ENCODE measurements around the gene MRAP. TPM values are rescaled to one million over a fixed set of nuclear protein-coding genes. Genes with fewer than 3 reads are reported as not detected.

MRAP gene
- total RNA-seq, 3 donors from 2014 or later (not counting 1 experiment from before 2014, with no cell fraction given), result not detected

- Histone ChIP-seq H3K4me1 (ENCODE audit: control insufficient read depth, insufficient read depth, low read length) (no peaks in the 10 kb centered on the region), H3K9me3 (ENCODE audit: control insufficient read depth, insufficient read depth, low read length) (no peaks in the 10 kb centered on the region), H3K27me3 (ENCODE audit: control insufficient read depth, insufficient read depth, low read length) (no peaks in the 10 kb centered on the region), H3K27ac (ENCODE audit: low read length) (no peak overlapping the region), H3K36me3 (ENCODE audit: control insufficient read depth, insufficient read depth, low read length) (peaks cover 59% of the 10 kb centered on the region), H3K4me3 (ENCODE audit: low read length) (no peak overlapping the region)
- H3K36me3 Mint-ChIP-seq, result peaks cover 30% of the 10 kb centered on the region
- 100% methylated on average over 3 of the region's 3 CpGs for WGBS (ENCODE audit: insufficient coverage)
- no peak overlapping the region for H3K4me3 Mint-ChIP-seq
- no peaks in the 10 kb centered on the region for H3K27me3 Mint-ChIP-seq (ENCODE audit: low read depth in 2 of 2)
- ATAC-seq, result no peak
- H3K4me1 Mint-ChIP-seq, result peaks cover 0 to 9% of the 10 kb centered on the region in 2 donors
- no peak overlapping the region for H3K27ac Mint-ChIP-seq
- no peak for TF ChIP-seq CTCF (IDR thresholded peaks at IDR 0.05)
- no peak for DNase-seq
- intact Hi-C loops (cut with micrococcal nuclease), result loop anchor here (5.0 kb wide), 1 partner anchor 483 kb away; a partner anchor contains a TSS
- no peaks in the 10 kb centered on the region for H3K9me3 Mint-ChIP-seq
Measured at GRCh38 chr21:32329776-32330175, 31.1 kb downstream of the MRAP start.

DNA sequence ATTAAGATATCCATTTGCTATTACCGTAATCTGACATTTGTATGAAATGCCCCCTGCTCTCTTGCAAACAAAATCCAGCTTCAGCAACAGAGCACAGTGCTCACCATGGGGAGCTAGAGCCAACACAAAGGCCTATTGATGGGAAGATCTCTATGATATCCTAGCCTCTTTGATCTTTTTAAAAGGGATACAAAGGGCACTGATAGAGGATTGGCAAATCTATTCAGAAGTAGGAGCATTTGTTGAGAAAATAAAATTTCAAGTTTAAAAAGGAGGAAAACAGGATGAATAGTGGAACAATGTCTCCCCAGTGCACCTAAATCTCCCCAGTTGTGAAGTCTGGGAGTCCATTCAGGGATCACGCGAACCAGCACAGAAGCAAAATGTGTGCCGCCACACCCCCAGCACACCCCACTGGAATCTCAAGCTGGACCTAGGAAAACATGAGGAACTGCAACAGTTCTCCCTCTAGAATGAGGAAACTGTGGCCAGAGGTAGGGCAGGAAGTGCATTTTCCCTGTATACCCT lies 32.2 kb downstream of the MRAP start:
- intact Hi-C loops (cut with micrococcal nuclease), result loop anchor here (5.0 kb wide), 1 partner anchor 481 kb away; a partner anchor contains a TSS
- TF ChIP-seq CTCF (IDR thresholded peaks at IDR 0.05), result no peak
- H3K27ac ChIP-seq (ENCODE audit: low read length), result no peak overlapping the region
- peaks cover 63% of the 10 kb centered on the region for H3K36me3 ChIP-seq (ENCODE audit: control insufficient read depth, insufficient read depth, low read length)
- H3K9me3 ChIP-seq (ENCODE audit: control insufficient read depth, insufficient read depth, low read length), result no peaks in the 10 kb centered on the region
- no peaks in the 10 kb centered on the region for H3K9me3 Mint-ChIP-seq
- no peaks in the 10 kb centered on the region for H3K27me3 Mint-ChIP-seq (ENCODE audit: low read depth in 2 of 2)
- no peaks in the 10 kb centered on the region for H3K4me1 ChIP-seq (ENCODE audit: control insufficient read depth, insufficient read depth, low read length)
- no peaks in the 10 kb centered on the region for H3K27me3 ChIP-seq (ENCODE audit: control insufficient read depth, insufficient read depth, low read length)
- no peak overlapping the region for H3K4me3 ChIP-seq (ENCODE audit: low read length)
- ATAC-seq, result no peak
- peaks cover 0 to 9% of the 10 kb centered on the region in 2 donors for H3K4me1 Mint-ChIP-seq
- H3K4me3 Mint-ChIP-seq, result no peak overlapping the region
- no peak overlapping the region for H3K27ac Mint-ChIP-seq
- peaks cover 29% of the 10 kb centered on the region for H3K36me3 Mint-ChIP-seq
- 95% methylated on average over 4 of the region's 4 CpGs for WGBS (ENCODE audit: insufficient coverage)
- no peak for DNase-seq

GRCh38 chr21:32331444-32332305 lies 33.0 kb downstream of the MRAP start:
- 96% methylated on average over 9 of the region's 9 CpGs for WGBS (ENCODE audit: insufficient coverage)
- H3K4me3 Mint-ChIP-seq, result peak overlapping the region; percentile 71
- intact Hi-C loops (cut with micrococcal nuclease), result loop anchor here (5.0 kb wide), 1 partner anchor 481 kb away; a partner anchor contains a TSS
- no peak for TF ChIP-seq CTCF (IDR thresholded peaks at IDR 0.05)
- H3K4me1 ChIP-seq (ENCODE audit: control insufficient read depth, insufficient read depth, low read length), result no peaks in the 10 kb centered on the region
- DNase-seq (no peak), ATAC-seq (no peak)
- H3K9me3 Mint-ChIP-seq, result no peaks in the 10 kb centered on the region
- peaks cover 31% of the 10 kb centered on the region for H3K36me3 Mint-ChIP-seq
- no peaks in the 10 kb centered on the region for H3K9me3 ChIP-seq (ENCODE audit: control insufficient read depth, insufficient read depth, low read length)
- H3K36me3 ChIP-seq (ENCODE audit: control insufficient read depth, insufficient read depth, low read length), result peaks cover 59% of the 10 kb centered on the region
- H3K4me3 ChIP-seq (ENCODE audit: low read length), result no peak overlapping the region
- H3K27ac Mint-ChIP-seq, result peak overlapping the region; percentile 46 to 86
- no peak overlapping the region for H3K27ac ChIP-seq (ENCODE audit: low read length)
- no peaks in the 10 kb centered on the region for H3K27me3 ChIP-seq (ENCODE audit: control insufficient read depth, insufficient read depth, low read length)
- H3K4me1 Mint-ChIP-seq, result peaks cover 0 to 9% of the 10 kb centered on the region in 2 donors
- H3K27me3 Mint-ChIP-seq (ENCODE audit: low read depth in 2 of 2), result no peaks in the 10 kb centered on the region
